Peyer's patch (tissue), 4 donors: ENCODE measurements around the gene DNAJB8.

Experiments
- CTCF ChIP-seq, 6 experiments: fragments of 450-650 bp in 4 of 6; fragments of 200-600 bp in 2 of 6; sonication (generic) in 1 of 6; IDR thresholded peaks; one replicate each; pipeline ENCODE4 v1.5.1; 2017 to 2019; ENCODE audit warnings: antibody characterized with exemption in 6 of 6, mild to moderate bottlenecking in 3 of 6, moderate library complexity in 1 of 6
- POLR2A ChIP-seq, 2 donors: fragments of 450-650 bp; IDR thresholded peaks; one replicate each; pipeline ENCODE4 v1.5.1; 2017; ENCODE audit warnings: antibody characterized with exemption in 2 of 2, mild to moderate bottlenecking in 2 of 2, moderate library complexity in 2 of 2

DNA sequence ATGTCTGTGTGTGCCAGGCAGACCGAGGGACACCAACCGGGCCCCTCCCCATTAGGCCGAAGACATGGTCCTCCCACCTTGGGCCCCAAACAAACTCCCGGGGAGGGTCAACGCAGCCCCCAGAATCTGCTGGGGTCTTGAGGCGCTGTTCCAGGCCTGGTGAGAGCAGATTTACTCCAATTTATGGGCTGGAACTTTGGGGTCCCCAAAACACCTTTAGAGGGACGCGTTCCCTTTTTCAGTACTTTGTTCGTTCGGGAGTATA, 23.9 kb upstream of the DNAJB8 start:
- TF ChIP-seq POLR2A (IDR thresholded peaks at IDR 0.05) = no peak
- no peak for TF ChIP-seq CTCF (IDR thresholded peaks at IDR 0.05)
